HG03457 (cell line): Measurements from ENCODE around the gene ESAM.

Source experiments
- ATAC-seq: cut with Tn5 transposase; IDR thresholded peaks from one replicate; pipeline ENCODE4 v1.9.1; 2021; ENCODE audit warnings: moderate number of reproducible peaks; ENCODE audit not compliant: unreplicated experiment

ESAM gene

GRCh38 chr11:124753624-124754023 is 8.5 kb downstream of the ESAM start:
- no peak for ATAC-seq

GRCh38 chr11:124753205-124753604 is 8.9 kb downstream of the ESAM start:
- no peak for ATAC-seq

- ATAC-seq = no peak
Observed at GRCh38 chr11:124752471-124753102, 9.5 kb downstream of the ESAM start.

- no peak for ATAC-seq
Observed at GRCh38 chr11:124751741-124752470, 10.2 kb downstream of the ESAM start, which contains the start of gene VSIG2. Gene VSIG2 (minus strand): TSS chr11:124752255. CDS start chr11:124752137, 118 bp downstream.

- no peak for ATAC-seq
Observed at GRCh38 chr11:124751391-124751740, 10.7 kb downstream of the ESAM start.

GRCh38 chr11:124749912-124750311 is 12.2 kb downstream of the ESAM start:
- ATAC-seq = no peak

- ATAC-seq = no peak
Observed at GRCh38 chr11:124748481-124749343, 13.4 kb downstream of the ESAM start.

GRCh38 chr11:124748100-124748418 is 14.0 kb downstream of the ESAM start:
- no peak for ATAC-seq

GRCh38 chr11:124747406-124748099 is 14.5 kb downstream of the ESAM start:
- no peak for ATAC-seq

- ATAC-seq = peak; percentile 91
Observed at GRCh38 chr11:124746621-124747243, 15.4 kb downstream of the ESAM start.

- no peak for ATAC-seq
Observed at GRCh38 chr11:124745835-124746620, 16.1 kb downstream of the ESAM start.

GRCh38 chr11:124745270-124745834 is 16.7 kb downstream of the ESAM start:
- ATAC-seq = no peak

GRCh38 chr11:124743050-124743449 is 19.0 kb downstream of the ESAM start:
- no peak for ATAC-seq

GRCh38 chr11:124742555-124742954 is 19.5 kb downstream of the ESAM start:
- ATAC-seq = no peak

GRCh38 chr11:124740277-124740882 is 21.7 kb downstream of the ESAM start:
- ATAC-seq = peak; percentile 35

GRCh38 chr11:124739479-124740276 is 22.4 kb downstream of the ESAM start, which contains the start of gene NRGN:
Gene NRGN (plus strand): TSS chr11:124739942. CDS start chr11:124740085, 143 bp downstream.
- peak; percentile 98 for ATAC-seq

- no peak for ATAC-seq
Observed at GRCh38 chr11:124738713-124739478, 23.2 kb downstream of the ESAM start.
